ENCODE data around the gene PURA. TPM values are rescaled to one million over a fixed set of nuclear protein-coding genes. Genes with fewer than 3 reads are reported as not detected.

PURA gene
- total and polyA plus RNA-seq, 2 donors (not counting 3 experiments of a cell fraction or from before 2014, with no cell fraction given) = 1.3 to 8.2 TPM

DNA sequence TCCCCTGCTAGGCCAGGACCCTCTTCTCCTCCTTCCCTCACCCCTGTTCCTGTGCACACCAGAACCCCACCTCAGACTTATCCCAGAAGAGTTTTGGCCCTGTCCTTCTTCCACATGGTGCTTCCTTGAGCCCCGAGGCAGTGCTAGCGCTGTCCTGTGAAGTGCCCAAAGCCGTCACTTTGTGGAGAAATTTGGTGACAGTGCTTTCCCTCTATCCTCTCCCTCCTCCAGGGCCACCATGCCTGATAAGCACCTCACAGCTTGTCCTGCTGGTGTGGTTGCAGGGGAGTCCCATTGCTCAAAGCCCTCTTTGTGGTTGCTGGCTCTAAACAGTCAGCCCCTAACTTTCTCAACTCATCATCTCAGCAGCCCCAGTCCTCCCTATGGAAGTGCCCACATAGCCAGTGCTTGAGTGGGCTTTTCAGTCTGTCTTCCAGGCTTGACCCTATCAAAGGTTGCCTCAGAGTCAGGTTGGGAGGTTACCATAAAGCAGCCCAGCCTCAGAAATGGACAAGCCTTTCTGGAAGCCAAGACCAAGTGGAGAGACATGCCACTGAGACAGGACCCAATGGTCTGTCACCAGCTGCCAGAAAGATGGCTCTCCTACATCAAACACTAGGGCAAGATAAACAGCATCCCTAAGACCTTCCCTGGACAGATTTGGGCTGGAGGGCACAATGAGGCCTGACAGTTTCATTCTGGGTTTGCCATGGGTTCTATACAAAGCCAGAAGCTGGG, 29.8 kb downstream of the PURA start:
- Histone ChIP-seq H3K4me2 (ENCODE audit: insufficient read depth, low read length) (no peak overlapping the region), H3K27ac (ENCODE audit: insufficient read depth, low read depth, low read length) (no peak overlapping the region), H3K79me2 (ENCODE audit: control insufficient read depth, insufficient read depth, low read length) (no peaks in the 10 kb centered on the region), H3K36me3 (ENCODE audit: control insufficient read depth in 2 of 2, extremely low read depth in 1 of 2, insufficient read depth in 2 of 2, low read length in 2 of 2) (no peaks in the 10 kb centered on the region), H3K9me1 (replicated peaks; ENCODE audit: control insufficient read depth, extremely low read depth, insufficient read depth, low read length) (no peaks in the 10 kb centered on the region), H3K4me1 (ENCODE audit: control insufficient read depth, extremely low read depth, insufficient read depth, low read length) (no peaks in the 10 kb centered on the region), H3K9me3 (replicated peaks; ENCODE audit: control insufficient read depth, insufficient read depth, low read length) (no peaks in the 10 kb centered on the region), H4K20me1 (replicated peaks; ENCODE audit: control insufficient read depth, extremely low read depth, insufficient read depth, low read length) (no peaks in the 10 kb centered on the region), H2AFZ (ENCODE audit: low read depth, low read length) (no peak overlapping the region), H3K27me3 (ENCODE audit: control insufficient read depth in 2 of 2, insufficient read depth in 2 of 2, low read length in 2 of 2) (peaks cover 0 to 6% of the 10 kb centered on the region in 2 experiments), H3K9ac (replicated peaks; ENCODE audit: extremely low read depth, insufficient read depth, low read length) (no peak overlapping the region), H3K4me3 (replicated peaks in 1 of 3; ENCODE audit: insufficient read depth in 1 of 3, low read depth in 1 of 3, low read length in 3 of 3) (no peak overlapping the region)
- TF ChIP-seq GATA2 (IDR thresholded peaks at IDR 0.05; ENCODE audit: insufficient read depth, insufficient read length, low read depth, low read length) (no peak), POLR2A (IDR thresholded peaks at IDR 0.05; ENCODE audit: low read depth, low read length) (no peak), MYC (IDR thresholded peaks at IDR 0.05; ENCODE audit: low read depth, low read length) (no peak), FOS (IDR thresholded peaks at IDR 0.05; ENCODE audit: borderline replicate concordance, insufficient read depth, low read length) (no peak), EZH2 (IDR thresholded peaks at IDR 0.05; ENCODE audit: borderline replicate concordance, low read depth, low read length, severe bottlenecking) (no peak), JUN (IDR thresholded peaks at IDR 0.05; ENCODE audit: borderline replicate concordance, insufficient read depth, insufficient read length, low read depth) (no peak), POLR2AphosphoS5 (IDR thresholded peaks at IDR 0.05; ENCODE audit: insufficient read depth, low read depth, low read length) (no peak)
- TF ChIP-seq, protein P1, sequence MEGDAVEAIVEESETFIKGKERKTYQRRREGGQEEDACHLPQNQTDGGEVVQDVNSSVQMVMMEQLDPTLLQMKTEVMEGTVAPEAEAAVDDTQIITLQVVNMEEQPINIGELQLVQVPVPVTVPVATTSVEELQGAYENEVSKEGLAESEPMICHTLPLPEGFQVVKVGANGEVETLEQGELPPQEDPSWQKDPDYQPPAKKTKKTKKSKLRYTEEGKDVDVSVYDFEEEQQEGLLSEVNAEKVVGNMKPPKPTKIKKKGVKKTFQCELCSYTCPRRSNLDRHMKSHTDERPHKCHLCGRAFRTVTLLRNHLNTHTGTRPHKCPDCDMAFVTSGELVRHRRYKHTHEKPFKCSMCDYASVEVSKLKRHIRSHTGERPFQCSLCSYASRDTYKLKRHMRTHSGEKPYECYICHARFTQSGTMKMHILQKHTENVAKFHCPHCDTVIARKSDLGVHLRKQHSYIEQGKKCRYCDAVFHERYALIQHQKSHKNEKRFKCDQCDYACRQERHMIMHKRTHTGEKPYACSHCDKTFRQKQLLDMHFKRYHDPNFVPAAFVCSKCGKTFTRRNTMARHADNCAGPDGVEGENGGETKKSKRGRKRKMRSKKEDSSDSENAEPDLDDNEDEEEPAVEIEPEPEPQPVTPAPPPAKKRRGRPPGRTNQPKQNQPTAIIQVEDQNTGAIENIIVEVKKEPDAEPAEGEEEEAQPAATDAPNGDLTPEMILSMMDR (IDR thresholded peaks at IDR 0.05; ENCODE audit: extremely low read depth in 1 of 2, insufficient read depth in 1 of 2, low read depth in 1 of 2, low read length in 2 of 2) = no peak
- TF ChIP-seq, protein P2, sequence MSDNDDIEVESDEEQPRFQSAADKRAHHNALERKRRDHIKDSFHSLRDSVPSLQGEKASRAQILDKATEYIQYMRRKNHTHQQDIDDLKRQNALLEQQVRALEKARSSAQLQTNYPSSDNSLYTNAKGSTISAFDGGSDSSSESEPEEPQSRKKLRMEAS (IDR thresholded peaks at IDR 0.05; ENCODE audit: insufficient read depth, insufficient read length) = no peak
- dilution Hi-C loops (cut with MboI; ENCODE audit: extremely low pct_ligation_motif_present, low sequenced_read_pairs) (no loop called here), intact Hi-C loops (cut with micrococcal nuclease) (loop anchor here (1.0 to 2.0 kb wide), 4 partner anchors 14 to 70 kb away; partner anchors contain the start of gene PURA)
- POLR2A ChIA-PET = interaction anchor here (0.7 kb wide), 1 partner anchor 30 kb away, joined by 3 read pairs; no protein-coding TSS in a partner anchor
- CTCF ChIA-PET = interaction anchor here (0.5 to 6.6 kb wide), 31 partner anchors 8 to 576 kb away, joined by 3 to 379 read pairs (median 5); partner anchors contain the start of genes CYSTM1 and PURA
- FAIRE-seq (no peak), DNase-seq (ENCODE audit: low read depth, low spot score) (no peak)
- no TSS peak for BruUV-seq (replicated peaks)
